HepG2 (cell line): ENCODE data around the gene GPATCH4. TPM values are rescaled to one million over a fixed set of nuclear protein-coding genes. Genes with fewer than 3 reads are reported as not detected.

Experiments used
- ARNT2 ChIP-seq: sonication (generic); formaldehyde crosslinking; IDR thresholded peaks from 2 replicates; pipeline ENCODE4 v1.8.0; 2022; ENCODE audit warnings: mild to moderate bottlenecking, low read depth, missing genetic modification reagents, moderate library complexity
- CENPX ChIP-seq: sonication (generic); formaldehyde crosslinking; IDR thresholded peaks from 2 replicates; pipeline ENCODE4 v1.9.0; 2021; ENCODE audit warnings: mild to moderate bottlenecking, missing genetic modification reagents, moderate library complexity
- KAT7 ChIP-seq: IDR thresholded peaks from 2 replicates; pipeline ENCODE4 v1.6.1; 2018; ENCODE audit warnings: borderline replicate concordance, missing compliant biosample characterization
- KDM5A ChIP-seq: fragments of 200-600 bp; sonication (generic); IDR thresholded peaks from 2 replicates; pipeline ENCODE4 v1.7.0; 2018; ENCODE audit warnings: antibody characterized with exemption, mild to moderate bottlenecking, low read length, borderline replicate concordance
- NFKB2 ChIP-seq: sonication (generic); formaldehyde crosslinking; IDR thresholded peaks from 2 replicates; pipeline ENCODE4 v1.4.0; 2020; ENCODE audit warnings: missing genetic modification reagents, borderline replicate concordance
- NR2F6 ChIP-seq, 2 experiments: IDR thresholded peaks; 2 replicates each; pipeline ENCODE4 v1.6.1; 2016; ENCODE audit warnings: antibody characterized with exemption in 1 of 2, mild to moderate bottlenecking in 1 of 2
- NRL ChIP-seq: sonication (generic); formaldehyde crosslinking; IDR thresholded peaks from 2 replicates; pipeline ENCODE4 v1.5.0; 2020; ENCODE audit warnings: missing genetic modification reagents, mild to moderate bottlenecking, moderate library complexity, borderline replicate concordance
- REPIN1 ChIP-seq: sonication (generic); formaldehyde crosslinking; IDR thresholded peaks from 2 replicates; pipeline ENCODE4 v1.8.0; 2022; ENCODE audit warnings: missing genetic modification reagents, low read depth, mild to moderate bottlenecking, borderline replicate concordance
- ZNF496 ChIP-seq: sonication (generic); formaldehyde crosslinking; IDR thresholded peaks from 2 replicates; pipeline ENCODE4 v1.8.1; 2023; ENCODE audit warnings: mild to moderate bottlenecking, moderate library complexity, missing genetic modification reagents; ENCODE audit not compliant: insufficient replicate concordance
- ZNF510 ChIP-seq: sonication (generic); formaldehyde crosslinking; IDR thresholded peaks from 2 replicates; pipeline ENCODE4 v1.4.0; 2020; ENCODE audit warnings: low read depth, mild to moderate bottlenecking, missing genetic modification reagents
- ZNF746 ChIP-seq: sonication (generic); formaldehyde crosslinking; IDR thresholded peaks from 2 replicates; pipeline ENCODE4 v1.8.0; 2022; ENCODE audit warnings: mild to moderate bottlenecking, missing genetic modification reagents
- ZNF850 ChIP-seq: sonication (generic); formaldehyde crosslinking; conservative IDR thresholded peaks from 2 replicates; pipeline ENCODE4 v1.9.0; 2021; ENCODE audit warnings: mild to moderate bottlenecking, missing genetic modification reagents
- polyA plus RNA-seq, 8 experiments: library from polyadenylated mRNA; depleted of rRNA in 3 of 8; stranded (reverse) in 7 of 8; unstranded in 1 of 8; fragments of >200 nt; fragmentation: Illumina TruSeq in 4 of 8; extraction: Trizol in 4 of 8; gene quantifications; 2 replicates each; pipeline versions ENCODE4 v1.2.1 to v1.2.3, GENCODE V29; 2011 to 2016; ENCODE audit warnings: low read depth in 4 of 8, missing spikeins in 1 of 8, mixed read lengths in 1 of 8; ENCODE audit not compliant: insufficient read depth in 1 of 8
- total RNA-seq, 5 experiments: library from RNA; depleted of rRNA; stranded (reverse); fragments of >200 nt; fragmentation: Illumina TruSeq; extraction: Trizol; gene quantifications; 2 replicates each; pipeline ENCODE4 v1.2.3, GENCODE V29; 2016; ENCODE audit warnings: low read depth in 1 of 5
- TF ChIP-seq, protein P1 (sequence below): sonication (generic); formaldehyde crosslinking; IDR thresholded peaks from 2 replicates; pipeline ENCODE4 v1.4.0; 2020; ENCODE audit warnings: missing genetic modification reagents
- TF ChIP-seq, protein P2 (sequence below): IDR thresholded peaks from 2 replicates; pipeline ENCODE4 v1.6.1; 2018; ENCODE audit warnings: missing genetic modification reagents
- TF ChIP-seq, protein P3 (sequence below): sonication (generic); formaldehyde crosslinking; IDR thresholded peaks from 2 replicates; pipeline ENCODE4 v1.9.0; 2021; ENCODE audit warnings: missing genetic modification reagents, borderline replicate concordance
- TF ChIP-seq, protein P4 (sequence below): sonication (generic); formaldehyde crosslinking; IDR thresholded peaks from 2 replicates; pipeline ENCODE4 v1.5.0; 2020; ENCODE audit warnings: mild to moderate bottlenecking, missing genetic modification reagents
- TF ChIP-seq, protein P5 (sequence below): sonication (generic); formaldehyde crosslinking; IDR thresholded peaks from 2 replicates; pipeline ENCODE4 v1.5.1; 2020; ENCODE audit warnings: mild to moderate bottlenecking, moderate library complexity, missing genetic modification reagents

GPATCH4 gene
- total and polyA plus RNA-seq, 2 of the 13 experiments (the other 11 are each of a cell fraction or from before 2014, with no cell fraction given) = 19.2 to 37.9 TPM

DNA sequence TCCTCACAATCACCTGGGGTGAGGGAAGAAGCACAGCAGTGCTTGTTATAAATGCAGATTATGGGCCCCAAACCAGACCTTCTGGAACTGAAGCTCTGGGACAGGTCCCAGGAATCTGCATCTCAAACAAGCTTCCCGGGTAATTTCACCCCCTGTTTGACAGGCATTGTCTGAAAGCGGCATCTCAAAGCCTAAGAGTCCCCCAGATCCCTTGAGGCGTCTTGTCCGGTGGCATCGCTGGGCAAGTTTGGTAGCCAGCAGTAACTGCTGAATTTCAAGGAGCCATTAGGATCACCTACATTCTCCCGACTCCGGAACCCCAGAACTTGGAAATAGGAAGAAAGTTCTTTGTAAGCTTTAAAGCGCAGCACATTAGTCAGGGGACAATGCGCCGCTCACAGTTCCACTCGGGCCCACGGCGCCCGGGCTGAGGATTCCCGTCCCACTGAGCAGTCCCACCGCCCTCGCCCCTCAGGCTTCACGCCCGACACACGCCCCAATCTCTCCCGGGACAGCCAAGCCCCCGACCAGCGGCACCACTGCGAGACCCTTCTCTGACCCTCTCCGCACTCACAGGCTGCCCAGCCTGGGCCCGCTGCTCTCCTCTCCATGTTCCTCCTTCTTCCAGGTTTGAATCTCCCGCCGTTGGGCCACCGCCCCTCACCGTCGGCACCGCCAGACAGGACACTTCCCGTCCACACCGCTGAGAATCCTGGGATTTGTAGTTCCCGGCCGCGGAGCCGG lies 29.2 kb downstream of the GPATCH4 start, which contains the start of gene IQGAP3 (continued):
- TF ChIP-seq, protein P1, sequence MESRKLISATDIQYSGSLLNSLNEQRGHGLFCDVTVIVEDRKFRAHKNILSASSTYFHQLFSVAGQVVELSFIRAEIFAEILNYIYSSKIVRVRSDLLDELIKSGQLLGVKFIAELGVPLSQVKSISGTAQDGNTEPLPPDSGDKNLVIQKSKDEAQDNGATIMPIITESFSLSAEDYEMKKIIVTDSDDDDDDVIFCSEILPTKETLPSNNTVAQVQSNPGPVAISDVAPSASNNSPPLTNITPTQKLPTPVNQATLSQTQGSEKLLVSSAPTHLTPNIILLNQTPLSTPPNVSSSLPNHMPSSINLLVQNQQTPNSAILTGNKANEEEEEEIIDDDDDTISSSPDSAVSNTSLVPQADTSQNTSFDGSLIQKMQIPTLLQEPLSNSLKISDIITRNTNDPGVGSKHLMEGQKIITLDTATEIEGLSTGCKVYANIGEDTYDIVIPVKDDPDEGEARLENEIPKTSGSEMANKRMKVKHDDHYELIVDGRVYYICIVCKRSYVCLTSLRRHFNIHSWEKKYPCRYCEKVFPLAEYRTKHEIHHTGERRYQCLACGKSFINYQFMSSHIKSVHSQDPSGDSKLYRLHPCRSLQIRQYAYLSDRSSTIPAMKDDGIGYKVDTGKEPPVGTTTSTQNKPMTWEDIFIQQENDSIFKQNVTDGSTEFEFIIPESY (CRISPR knock-in tag) = no peak
- TF ChIP-seq ZNF746 = no peak
- TF ChIP-seq KDM5A = peak; percentile 86
- TF ChIP-seq, protein P2, sequence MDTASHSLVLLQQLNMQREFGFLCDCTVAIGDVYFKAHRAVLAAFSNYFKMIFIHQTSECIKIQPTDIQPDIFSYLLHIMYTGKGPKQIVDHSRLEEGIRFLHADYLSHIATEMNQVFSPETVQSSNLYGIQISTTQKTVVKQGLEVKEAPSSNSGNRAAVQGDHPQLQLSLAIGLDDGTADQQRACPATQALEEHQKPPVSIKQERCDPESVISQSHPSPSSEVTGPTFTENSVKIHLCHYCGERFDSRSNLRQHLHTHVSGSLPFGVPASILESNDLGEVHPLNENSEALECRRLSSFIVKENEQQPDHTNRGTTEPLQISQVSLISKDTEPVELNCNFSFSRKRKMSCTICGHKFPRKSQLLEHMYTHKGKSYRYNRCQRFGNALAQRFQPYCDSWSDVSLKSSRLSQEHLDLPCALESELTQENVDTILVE (CRISPR knock-in tag) = no peak
- TF ChIP-seq NRL (CRISPR knock-in tag) = no peak
- TF ChIP-seq CENPX = no peak
- TF ChIP-seq ARNT2 (CRISPR knock-in tag) = no peak
- no peak for TF ChIP-seq ZNF496 (CRISPR knock-in tag)
- TF ChIP-seq, protein P3, sequence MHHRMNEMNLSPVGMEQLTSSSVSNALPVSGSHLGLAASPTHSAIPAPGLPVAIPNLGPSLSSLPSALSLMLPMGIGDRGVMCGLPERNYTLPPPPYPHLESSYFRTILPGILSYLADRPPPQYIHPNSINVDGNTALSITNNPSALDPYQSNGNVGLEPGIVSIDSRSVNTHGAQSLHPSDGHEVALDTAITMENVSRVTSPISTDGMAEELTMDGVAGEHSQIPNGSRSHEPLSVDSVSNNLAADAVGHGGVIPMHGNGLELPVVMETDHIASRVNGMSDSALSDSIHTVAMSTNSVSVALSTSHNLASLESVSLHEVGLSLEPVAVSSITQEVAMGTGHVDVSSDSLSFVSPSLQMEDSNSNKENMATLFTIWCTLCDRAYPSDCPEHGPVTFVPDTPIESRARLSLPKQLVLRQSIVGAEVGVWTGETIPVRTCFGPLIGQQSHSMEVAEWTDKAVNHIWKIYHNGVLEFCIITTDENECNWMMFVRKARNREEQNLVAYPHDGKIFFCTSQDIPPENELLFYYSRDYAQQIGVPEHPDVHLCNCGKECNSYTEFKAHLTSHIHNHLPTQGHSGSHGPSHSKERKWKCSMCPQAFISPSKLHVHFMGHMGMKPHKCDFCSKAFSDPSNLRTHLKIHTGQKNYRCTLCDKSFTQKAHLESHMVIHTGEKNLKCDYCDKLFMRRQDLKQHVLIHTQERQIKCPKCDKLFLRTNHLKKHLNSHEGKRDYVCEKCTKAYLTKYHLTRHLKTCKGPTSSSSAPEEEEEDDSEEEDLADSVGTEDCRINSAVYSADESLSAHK (CRISPR knock-in tag) = no peak
- no peak for TF ChIP-seq ZNF510 (CRISPR knock-in tag)
- no peak for TF ChIP-seq KAT7 (CRISPR knock-in tag)
- TF ChIP-seq, protein P4, sequence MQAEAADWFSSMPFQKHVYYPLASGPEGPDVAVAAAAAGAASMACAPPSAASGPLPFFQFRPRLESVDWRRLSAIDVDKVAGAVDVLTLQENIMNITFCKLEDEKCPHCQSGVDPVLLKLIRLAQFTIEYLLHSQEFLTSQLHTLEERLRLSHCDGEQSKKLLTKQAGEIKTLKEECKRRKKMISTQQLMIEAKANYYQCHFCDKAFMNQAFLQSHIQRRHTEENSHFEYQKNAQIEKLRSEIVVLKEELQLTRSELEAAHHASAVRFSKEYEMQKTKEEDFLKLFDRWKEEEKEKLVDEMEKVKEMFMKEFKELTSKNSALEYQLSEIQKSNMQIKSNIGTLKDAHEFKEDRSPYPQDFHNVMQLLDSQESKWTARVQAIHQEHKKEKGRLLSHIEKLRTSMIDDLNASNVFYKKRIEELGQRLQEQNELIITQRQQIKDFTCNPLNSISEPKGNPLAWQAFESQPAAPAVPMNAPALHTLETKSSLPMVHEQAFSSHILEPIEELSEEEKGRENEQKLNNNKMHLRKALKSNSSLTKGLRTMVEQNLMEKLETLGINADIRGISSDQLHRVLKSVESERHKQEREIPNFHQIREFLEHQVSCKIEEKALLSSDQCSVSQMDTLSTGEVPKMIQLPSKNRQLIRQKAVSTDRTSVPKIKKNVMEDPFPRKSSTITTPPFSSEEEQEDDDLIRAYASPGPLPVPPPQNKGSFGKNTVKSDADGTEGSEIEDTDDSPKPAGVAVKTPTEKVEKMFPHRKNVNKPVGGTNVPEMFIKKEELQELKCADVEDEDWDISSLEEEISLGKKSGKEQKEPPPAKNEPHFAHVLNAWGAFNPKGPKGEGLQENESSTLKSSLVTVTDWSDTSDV (CRISPR knock-in tag) = no peak
- TF ChIP-seq REPIN1 (CRISPR knock-in tag) = no peak; the same call in 1 of the 2 replicates
- TF ChIP-seq, protein P5, sequence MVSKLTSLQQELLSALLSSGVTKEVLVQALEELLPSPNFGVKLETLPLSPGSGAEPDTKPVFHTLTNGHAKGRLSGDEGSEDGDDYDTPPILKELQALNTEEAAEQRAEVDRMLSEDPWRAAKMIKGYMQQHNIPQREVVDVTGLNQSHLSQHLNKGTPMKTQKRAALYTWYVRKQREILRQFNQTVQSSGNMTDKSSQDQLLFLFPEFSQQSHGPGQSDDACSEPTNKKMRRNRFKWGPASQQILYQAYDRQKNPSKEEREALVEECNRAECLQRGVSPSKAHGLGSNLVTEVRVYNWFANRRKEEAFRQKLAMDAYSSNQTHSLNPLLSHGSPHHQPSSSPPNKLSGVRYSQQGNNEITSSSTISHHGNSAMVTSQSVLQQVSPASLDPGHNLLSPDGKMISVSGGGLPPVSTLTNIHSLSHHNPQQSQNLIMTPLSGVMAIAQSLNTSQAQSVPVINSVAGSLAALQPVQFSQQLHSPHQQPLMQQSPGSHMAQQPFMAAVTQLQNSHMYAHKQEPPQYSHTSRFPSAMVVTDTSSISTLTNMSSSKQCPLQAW (CRISPR knock-in tag) = peak; percentile 61
- no peak for TF ChIP-seq NFKB2
- no peak for TF ChIP-seq NR2F6 (IDR thresholded peaks at IDR 0.05)
- TF ChIP-seq NR2F6 (CRISPR knock-in tag; IDR thresholded peaks at IDR 0.05) = no peak
- TF ChIP-seq ZNF850 (CRISPR knock-in tag) = no peak
